Cerebellar nuclear complex (tissue), 1 donor: ENCODE data around the gene NUFIP1.
"Not testable (repeated sequence)": the region's sequence is repeated elsewhere in the genome, so short reads cannot be mapped to it uniquely, and the experiment has no call there.

ENCODE experiments used
- DNase-seq, 2 experiments: peaks; one replicate each; lab custom pipeline; 2025; lab: John Stamatoyannopoulos, UW

NUFIP1 gene

DNA sequence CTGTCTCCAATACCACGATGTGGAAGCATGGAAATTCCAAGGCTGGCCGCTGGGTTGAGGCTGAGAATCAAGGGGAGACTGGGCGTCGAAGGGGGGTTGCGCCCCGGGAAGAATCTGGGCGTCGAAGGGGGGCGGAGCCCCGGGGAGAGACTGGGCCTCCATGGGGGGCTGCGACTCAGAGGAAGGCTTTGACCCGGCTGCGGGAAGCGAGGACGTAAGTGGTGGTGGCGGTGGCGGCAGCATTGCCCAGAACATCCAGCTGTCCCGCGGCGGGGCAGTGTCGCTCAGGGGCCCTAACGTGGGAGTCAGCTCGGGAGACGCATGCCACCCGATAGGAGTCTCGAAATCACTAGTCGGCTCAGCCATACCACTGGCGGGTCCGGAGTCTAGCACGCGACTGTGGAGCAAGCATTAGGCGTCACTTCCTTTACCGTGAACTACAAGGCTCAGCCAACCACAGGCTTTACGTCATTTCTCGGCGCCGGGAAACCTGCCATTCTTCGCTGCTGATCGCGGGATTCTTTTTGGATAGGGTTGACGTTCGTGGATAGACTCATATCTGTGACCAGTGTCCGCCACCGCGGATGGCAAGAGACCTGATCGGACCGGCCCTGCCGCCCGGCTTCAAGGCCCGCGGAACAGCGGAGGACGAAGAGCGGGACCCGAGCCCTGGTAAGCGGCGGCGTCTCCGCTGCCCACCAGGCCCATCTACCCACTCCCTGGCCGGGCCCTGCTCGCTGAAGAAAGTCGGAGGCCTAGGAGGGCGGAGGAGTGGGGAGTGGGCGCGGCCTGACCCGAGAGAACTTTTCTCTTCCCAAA lies at the start of gene NUFIP1, which contains the start of gene GPALPP1:
TSS of gene NUFIP1 (minus strand) at position 401 of the 819 bp plus-strand sequence. CDS start at position 366, 35 bp downstream.
TSS of gene GPALPP1 (plus strand) at position 468 of the 819 bp plus-strand sequence. CDS start at position 585, 117 bp downstream.
- DNase-seq = peak; percentile 73 to 78

GRCh38 chr13:45036206-45036605 lies 46.9 kb upstream of the NUFIP1 start:
- DNase-seq = no peak

GRCh38 chr13:45034342-45034741 lies 45.1 kb upstream of the NUFIP1 start:
- DNase-seq = no peak

DNA sequence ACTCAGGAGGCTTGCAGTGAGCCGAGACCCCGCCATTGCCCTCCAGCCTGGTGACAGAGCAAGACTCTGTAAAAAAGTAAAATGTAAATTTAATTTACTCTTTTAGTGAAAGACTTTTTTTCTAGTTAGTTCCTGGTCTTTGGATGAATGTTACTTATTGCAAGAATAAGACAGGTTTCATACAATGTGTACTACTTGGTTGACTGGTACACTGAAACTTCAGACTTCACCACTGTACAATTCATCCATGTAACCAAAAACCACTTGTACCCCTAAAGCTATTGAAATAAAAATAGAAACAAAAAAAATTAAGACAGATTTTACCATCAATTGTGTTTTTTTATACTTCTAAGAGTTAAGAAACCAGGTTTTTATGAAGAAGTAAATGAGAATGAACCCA lies 35.6 kb upstream of the NUFIP1 start:
- no peak for DNase-seq

DNA sequence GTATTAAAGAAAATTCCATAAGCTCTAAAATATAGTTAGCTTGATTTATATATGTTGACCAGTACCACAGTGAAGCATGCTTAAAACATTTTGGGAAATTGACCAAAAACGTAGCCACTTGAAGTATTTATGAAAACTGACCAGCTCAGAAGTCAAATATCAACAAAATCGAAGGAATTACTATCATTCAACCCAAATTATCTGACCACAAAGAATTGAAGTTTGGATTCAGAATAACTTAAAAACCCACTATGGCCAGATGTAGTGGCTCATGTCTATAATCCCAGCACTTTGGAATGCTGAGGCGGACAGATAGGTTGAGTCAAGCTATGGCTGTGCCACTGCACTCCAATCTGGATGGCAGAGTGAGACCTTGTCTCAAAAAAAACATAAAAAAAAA lies 32.0 kb upstream of the NUFIP1 start:
- no peak for DNase-seq

DNA sequence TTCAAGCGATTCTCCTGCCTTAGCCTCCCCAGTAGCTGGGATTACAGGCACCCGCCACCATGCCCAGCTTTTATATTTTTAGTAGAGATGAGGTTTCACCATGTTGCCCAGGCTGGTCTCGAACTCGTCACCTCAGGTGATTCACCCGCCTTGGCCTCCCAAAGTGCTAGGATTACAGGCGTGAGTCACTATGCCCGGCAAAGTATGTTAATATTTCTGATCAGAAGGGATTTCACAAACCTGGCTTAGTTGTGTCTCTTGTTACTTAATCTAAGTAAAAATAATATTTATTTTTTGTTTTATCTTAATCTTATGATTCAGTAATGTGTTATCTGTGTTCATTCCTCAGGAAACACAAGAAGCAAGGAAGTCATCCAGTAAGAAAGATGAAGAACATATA lies 30.7 kb upstream of the NUFIP1 start:
- not testable (repeated sequence) for DNase-seq

GRCh38 chr13:45016792-45017425 lies 27.6 kb upstream of the NUFIP1 start:
- no peak for DNase-seq

GRCh38 chr13:45015300-45015699 lies 26.0 kb upstream of the NUFIP1 start:
- no peak for DNase-seq

GRCh38 chr13:45011198-45011597 lies 21.9 kb upstream of the NUFIP1 start:
- no peak for DNase-seq

GRCh38 chr13:45007823-45008222 lies 18.6 kb upstream of the NUFIP1 start:
- no peak for DNase-seq

DNA sequence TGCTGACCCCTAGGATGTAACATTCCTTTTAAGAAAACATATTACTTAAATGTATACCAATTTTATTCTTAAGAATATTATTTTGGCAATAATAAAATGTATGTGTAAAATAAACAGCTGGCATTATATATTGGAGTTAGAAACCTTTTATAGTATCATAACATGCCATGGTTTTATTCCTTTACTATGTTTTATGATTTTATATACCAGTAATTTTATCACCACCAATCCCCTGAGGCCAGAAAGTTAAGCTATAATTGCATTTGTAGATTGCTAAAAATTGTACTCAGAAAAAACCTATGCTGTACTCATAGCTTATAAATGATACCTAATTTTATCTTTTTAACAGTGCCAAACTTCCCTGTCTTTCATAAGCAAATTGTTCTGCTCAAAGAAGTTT lies 18.0 kb upstream of the NUFIP1 start:
- DNase-seq = no peak

DNA sequence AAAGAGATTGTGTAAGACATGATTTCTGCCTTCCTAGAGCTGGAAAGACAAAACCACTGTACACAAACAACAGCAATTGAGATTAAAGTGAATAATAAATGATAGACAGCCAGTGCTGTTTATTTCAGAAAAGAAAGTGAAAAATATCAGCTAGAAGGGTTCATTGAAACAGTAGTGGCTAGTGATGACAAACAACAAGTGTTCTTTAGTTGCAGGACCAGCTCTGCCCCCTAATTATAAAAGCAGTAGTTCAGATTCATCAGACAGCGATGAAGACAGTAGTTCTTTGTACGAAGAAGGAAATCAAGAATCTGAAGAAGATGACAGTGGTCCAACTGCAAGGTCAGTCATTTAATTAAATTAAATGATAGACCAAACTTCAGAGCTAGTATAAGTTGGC lies 14.8 kb upstream of the NUFIP1 start:
- no peak for DNase-seq

DNA sequence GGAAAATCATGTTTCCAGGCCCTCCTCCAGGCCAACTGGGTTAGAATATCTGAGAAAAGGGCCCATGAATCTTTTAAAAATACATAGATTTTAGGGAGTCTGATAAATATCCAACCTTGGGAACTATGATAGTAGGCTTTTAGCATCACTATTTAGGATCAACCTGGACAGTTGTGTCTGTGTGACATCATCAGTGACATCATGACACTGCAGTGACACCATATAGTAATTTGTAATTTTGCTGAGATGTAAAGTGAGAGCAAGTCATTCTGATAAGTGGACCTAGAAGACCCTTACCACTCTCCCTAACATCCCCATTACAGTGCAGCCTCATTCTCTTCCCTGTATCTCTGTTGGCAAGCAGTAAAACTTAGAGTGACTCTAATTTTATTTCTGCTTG lies 14.1 kb upstream of the NUFIP1 start:
- DNase-seq = no peak

DNA sequence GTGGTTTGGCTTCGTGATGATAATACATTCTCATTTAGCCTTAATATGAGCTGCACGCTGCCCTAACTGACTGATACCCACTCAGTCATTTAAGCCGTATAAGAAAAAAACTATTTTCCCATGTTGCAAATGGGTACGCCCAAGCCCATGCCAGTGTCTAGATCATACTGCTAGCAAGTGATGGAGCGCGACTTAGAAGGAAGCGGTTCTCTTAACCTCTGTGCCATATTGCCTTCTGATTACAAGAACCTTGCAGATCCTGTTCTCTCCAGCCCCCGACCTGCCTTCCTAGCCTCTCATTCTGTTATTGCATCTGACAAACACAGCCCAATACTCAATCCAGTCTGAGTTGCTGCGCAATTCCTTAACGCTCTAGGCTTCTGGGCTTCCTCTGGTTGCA lies 670 bp upstream of the NUFIP1 start:
- DNase-seq = no peak

DNA sequence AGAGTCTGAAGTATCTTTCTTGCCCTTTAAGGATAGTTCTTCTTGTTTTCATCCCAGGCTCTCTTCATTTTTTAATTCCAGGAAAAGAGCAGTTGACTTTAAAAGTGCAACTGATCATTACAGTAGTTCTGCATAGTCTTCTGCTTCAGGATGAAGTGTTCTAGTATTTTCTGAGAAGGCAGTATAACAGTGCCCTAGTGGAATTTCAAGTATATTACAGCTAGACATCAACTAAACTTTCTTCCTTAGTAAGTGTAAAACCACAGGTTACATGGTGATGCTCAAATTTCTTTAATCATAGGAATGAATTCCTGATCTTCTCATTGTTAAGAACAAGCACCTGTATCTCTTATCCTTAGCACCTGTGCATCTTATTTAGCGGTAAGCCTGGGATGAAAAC lies 10.9 kb downstream of the NUFIP1 start:
- DNase-seq = no peak

GRCh38 chr13:44976949-44977583 lies 12.2 kb downstream of the NUFIP1 start:
- DNase-seq = no peak

DNA sequence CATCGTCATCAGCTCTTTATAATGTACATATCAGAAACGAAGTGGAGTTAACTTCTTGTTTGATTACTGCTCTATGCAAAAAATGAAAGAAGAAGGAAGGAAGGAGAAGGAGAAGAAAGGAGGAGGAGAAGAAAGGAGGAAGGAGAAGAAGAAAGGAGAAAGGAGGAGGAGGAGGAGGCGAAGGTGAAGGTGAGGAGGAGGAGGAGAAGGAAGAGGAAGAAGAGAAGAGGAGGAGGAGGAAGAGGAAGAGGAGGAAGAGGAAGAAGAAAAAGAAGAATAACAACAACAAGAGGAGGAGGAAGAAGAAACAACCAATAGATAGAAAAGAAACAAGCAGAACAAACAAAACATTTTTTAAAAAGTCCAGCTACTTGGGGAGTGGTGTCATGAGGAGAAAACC lies 13.1 kb downstream of the NUFIP1 start:
- no peak for DNase-seq

GRCh38 chr13:44974056-44974793 lies 15.0 kb downstream of the NUFIP1 start:
- no peak for DNase-seq

DNA sequence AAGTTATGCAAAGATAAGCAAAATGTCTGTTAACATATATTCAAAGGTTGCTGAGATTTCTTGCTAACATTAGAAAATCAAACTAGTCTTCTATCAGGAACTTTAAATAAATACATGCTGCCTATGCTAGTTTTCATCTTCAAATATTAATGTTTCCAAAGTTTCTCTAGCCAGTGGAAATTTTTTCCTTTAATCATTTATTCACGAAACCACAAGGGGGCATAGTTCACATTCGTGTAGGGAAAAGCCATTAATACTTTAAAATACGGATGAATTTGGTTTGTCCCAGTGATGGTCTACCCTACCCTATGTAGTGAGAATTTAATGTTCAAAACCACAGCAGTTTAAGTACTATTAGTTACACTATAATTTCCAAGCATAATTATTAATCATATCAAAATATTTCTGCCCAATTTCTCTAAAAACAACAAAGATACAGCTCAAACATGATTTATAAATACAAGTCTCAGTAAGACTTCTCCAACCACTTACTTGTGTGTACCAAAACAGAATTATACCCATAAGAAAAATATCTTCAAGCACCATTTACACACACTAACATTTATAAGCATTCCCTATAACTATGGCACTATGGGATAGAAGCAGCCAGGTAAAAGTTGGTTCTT lies 16.2 kb downstream of the NUFIP1 start:
- DNase-seq = no peak

DNA sequence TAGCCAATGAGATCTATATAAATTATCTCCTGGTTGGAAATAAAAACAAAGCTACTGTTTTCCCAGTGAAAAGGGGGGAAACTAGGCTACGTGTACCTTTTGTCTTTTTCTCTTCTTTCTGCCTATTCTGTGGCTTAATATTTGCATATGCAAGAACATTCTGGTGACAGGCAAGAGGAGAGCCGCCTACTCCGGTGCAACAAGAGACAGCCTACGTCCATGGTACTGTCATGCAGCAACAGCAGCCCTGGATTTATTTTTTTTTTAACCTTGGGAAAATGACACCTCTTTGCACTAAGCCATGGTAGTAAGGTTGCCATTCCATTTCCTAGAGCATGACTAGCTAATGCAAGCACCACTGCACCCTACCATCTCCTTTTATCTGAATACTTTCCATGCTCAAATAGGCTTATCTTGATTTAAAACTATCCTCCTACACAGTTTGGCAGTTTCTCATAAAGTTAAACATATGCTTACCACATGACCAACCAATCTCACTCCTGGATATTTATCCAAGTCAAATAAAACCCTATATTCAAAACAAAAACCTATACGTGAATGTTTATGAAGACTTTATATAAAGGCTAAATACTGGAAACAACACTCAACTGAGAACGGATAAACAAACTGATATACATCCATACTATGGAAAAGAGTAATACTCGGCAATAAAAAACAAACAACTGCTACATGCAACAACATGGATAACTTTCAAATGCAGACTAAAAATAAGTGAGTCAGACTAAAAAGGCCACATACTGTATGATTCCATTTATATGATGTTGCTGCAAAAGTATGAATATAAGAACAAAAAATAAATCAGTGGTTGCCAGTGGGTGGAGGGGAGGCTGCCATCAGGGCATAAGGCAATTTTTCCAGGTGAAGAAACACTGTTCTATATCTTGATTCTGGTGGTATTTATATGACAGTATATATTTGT lies 17.3 kb downstream of the NUFIP1 start:
- DNase-seq = no peak
